ENCODE measurements around the gene TMEM151B. TPM values are rescaled to one million over a fixed set of nuclear protein-coding genes. Genes with fewer than 3 reads are reported as not detected.

The TMEM151B gene
- total and polyA plus RNA-seq, 2 of the 4 experiments (the other 2 are of a cell fraction) = not detected

DNA sequence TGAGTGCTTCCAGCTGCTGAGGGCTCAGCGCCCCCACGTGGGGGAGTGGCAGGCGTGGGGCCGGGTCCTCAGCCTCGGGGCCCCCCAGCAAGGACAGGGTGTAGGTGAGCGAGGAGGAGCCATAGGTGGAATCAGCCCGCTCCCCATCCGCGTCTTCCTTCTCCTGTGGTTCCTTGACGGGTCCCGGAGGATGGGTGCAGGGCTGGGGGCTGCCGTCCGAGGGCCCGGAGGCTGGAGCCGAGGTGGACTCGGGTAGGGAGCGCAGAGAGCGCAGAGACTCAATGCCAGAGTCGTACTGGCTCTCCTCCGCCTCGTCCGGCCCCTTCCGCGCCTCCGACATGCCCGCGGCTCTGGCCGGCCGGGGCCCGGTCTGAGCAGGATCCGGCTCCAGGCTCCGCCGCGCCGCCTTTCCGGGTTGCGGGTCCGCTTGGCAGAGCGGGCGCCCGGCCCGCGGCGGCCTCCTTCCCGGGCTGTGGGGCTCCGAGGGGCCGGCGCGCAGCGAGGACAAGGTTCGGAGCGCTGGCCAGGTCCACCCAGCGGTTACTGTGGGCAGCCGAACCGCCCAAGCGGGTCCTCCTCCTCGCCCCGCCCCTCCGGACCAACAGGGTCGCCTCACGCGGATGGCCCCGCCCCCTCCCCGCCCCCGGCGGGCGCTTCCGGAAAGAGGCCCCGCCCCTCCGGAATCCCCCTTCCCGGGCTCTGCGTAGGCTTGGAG is 5.1 kb upstream of the TMEM151B start, which contains the start of gene NFKBIE:
TSS of gene NFKBIE (minus strand) at position 545 of the 715 bp plus-strand sequence. CDS start at position 340, 205 bp downstream.
- Histone ChIP-seq H3K18ac (ENCODE audit: low read depth, low read length) (no peak within 1 kb of the TSS), H4K8ac (ENCODE audit: low read depth in 2 of 2, low read length in 2 of 2) (peak within 1 kb of the TSS in 1 of 2 experiments; percentile 73; a peak in 1 of 4 replicates), H2BK120ac (ENCODE audit: low read depth, low read length) (no peak within 1 kb of the TSS), H4K91ac (ENCODE audit: insufficient read depth, low read depth, low read length) (peak within 1 kb of the TSS; percentile 56; the same call in 1 of the 2 replicates), H3K27me3 (ENCODE audit: control insufficient read depth, insufficient read depth, low read length) (peaks cover 20% of the 10 kb centered on the region), H3K56ac (ENCODE audit: extremely low read depth, insufficient read depth, low read length) (peak within 1 kb of the TSS; percentile 14; the same call in 1 of the 2 replicates), H3K14ac (replicated peaks; ENCODE audit: low read depth, low read length) (peak within 1 kb of the TSS; percentile 96), H2BK20ac (ENCODE audit: low read depth, low read length) (no peak within 1 kb of the TSS), H3K9ac (ENCODE audit: low read depth, low read length) (peak within 1 kb of the TSS; percentile 82), H3K4me3 (ENCODE audit: insufficient read depth, low read depth, low read length) (peak within 1 kb of the TSS; percentile 90), H3K9me1 (ENCODE audit: insufficient read depth, low read length) (peaks cover 14% of the 10 kb centered on the region), H3K23ac (ENCODE audit: low read depth, low read length) (peak within 1 kb of the TSS; percentile 88), H3K4ac (ENCODE audit: low read depth, low read length) (peak within 1 kb of the TSS; percentile 50; the same call in 1 of the 2 replicates), H4K5ac (ENCODE audit: low read depth, low read length) (no peak within 1 kb of the TSS), H2AK9ac (replicated peaks; ENCODE audit: low read depth, low read length, poor library complexity) (peak within 1 kb of the TSS; percentile 98), H3K9me3 (ENCODE audit: control insufficient read depth, insufficient read depth, low read length) (no peaks in the 10 kb centered on the region), H4K20me1 (ENCODE audit: insufficient read depth, low read length) (peaks cover 9% of the 10 kb centered on the region), H3K36me3 (ENCODE audit: control insufficient read depth, insufficient read depth, low read length) (peaks cover 3% of the 10 kb centered on the region; the same call in 1 of the 2 replicates), H2BK5ac (ENCODE audit: low read depth, low read length, poor library complexity, severe bottlenecking) (peak within 1 kb of the TSS; percentile 41), H3K4me2 (ENCODE audit: low read depth, low read length) (peak within 1 kb of the TSS; percentile 99), H3K4me1 (ENCODE audit: control insufficient read depth, insufficient read depth, low read length) (peaks cover 22% of the 10 kb centered on the region), H3K79me1 (ENCODE audit: low read depth in 1 of 2, low read length in 2 of 2) (peaks cover 24 to 37% of the 10 kb centered on the region in 2 experiments), H2AK5ac (ENCODE audit: low read depth, low read length) (peak within 1 kb of the TSS; percentile 84), H3K27ac (ENCODE audit: insufficient read depth, low read length) (peak within 1 kb of the TSS; percentile 75), H2BK15ac (ENCODE audit: low read depth, low read length) (no peak within 1 kb of the TSS), H2AFZ (replicated peaks; ENCODE audit: low read length, poor library complexity) (peak within 1 kb of the TSS; percentile 91)
- intact Hi-C loops (cut with micrococcal nuclease) (no loop called here), in situ Hi-C loops (cut with MboI; ENCODE audit: low sequenced_read_pairs) (no loop called here), dilution Hi-C loops (cut with HindIII; ENCODE audit: low sequenced_read_pairs, unreplicated experiment) (no loop called here)
- POLR2A ChIA-PET (ENCODE audit: unreplicated experiment) = no interaction called here
- ATAC-seq (ENCODE audit: low read depth) (peak; percentile 95), DNase-seq (peak; percentile 94)
- 0% methylated on average over 42 of the region's 72 CpGs; no CpG with 5 or more reads in 1 of the 2 experiments for WGBS, 2 experiments (ENCODE audit: extremely low coverage in 2 of 2, insufficient read length in 1 of 2)
- no TSS peak for BruUV-seq (replicated peaks)
- CTCF ChIA-PET = interaction anchor here (1.6 kb wide), 1 partner anchor 48 kb away, joined by 4 read pairs; the partner anchor contains the start of gene AARS2
- 0 out of 2 replicates have a peak, but pooled peaks have one; percentile 39 for TF ChIP-seq CHD1 (IDR thresholded peaks at IDR 0.05; ENCODE audit: low read depth, low read length)
- TF ChIP-seq MXI1 (IDR thresholded peaks at IDR 0.05; ENCODE audit: borderline replicate concordance, low read depth, low read length) = peak; percentile 82; the same call in 1 of the 2 replicates
- TF ChIP-seq NFE2L2 (IDR thresholded peaks at IDR 0.05; ENCODE audit: low read depth, low read length) = no peak
- TF ChIP-seq, protein P1, sequence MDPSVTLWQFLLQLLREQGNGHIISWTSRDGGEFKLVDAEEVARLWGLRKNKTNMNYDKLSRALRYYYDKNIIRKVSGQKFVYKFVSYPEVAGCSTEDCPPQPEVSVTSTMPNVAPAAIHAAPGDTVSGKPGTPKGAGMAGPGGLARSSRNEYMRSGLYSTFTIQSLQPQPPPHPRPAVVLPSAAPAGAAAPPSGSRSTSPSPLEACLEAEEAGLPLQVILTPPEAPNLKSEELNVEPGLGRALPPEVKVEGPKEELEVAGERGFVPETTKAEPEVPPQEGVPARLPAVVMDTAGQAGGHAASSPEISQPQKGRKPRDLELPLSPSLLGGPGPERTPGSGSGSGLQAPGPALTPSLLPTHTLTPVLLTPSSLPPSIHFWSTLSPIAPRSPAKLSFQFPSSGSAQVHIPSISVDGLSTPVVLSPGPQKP (IDR thresholded peaks at IDR 0.05; ENCODE audit: borderline replicate concordance, low read depth, low read length) = no peak
- TF ChIP-seq MAZ (IDR thresholded peaks at IDR 0.05; ENCODE audit: borderline replicate concordance, low read depth, low read length) = peak; percentile 89; the same call in 1 of the 2 replicates
- no peak for TF ChIP-seq RCOR1 (IDR thresholded peaks at IDR 0.05; ENCODE audit: insufficient replicate concordance, low read length)
- no peak for TF ChIP-seq FOS (IDR thresholded peaks at IDR 0.05; ENCODE audit: low read depth, low read length)
- no peak for TF ChIP-seq RAD21 (IDR thresholded peaks at IDR 0.05; ENCODE audit: low read length)
- TF ChIP-seq, protein P2, sequence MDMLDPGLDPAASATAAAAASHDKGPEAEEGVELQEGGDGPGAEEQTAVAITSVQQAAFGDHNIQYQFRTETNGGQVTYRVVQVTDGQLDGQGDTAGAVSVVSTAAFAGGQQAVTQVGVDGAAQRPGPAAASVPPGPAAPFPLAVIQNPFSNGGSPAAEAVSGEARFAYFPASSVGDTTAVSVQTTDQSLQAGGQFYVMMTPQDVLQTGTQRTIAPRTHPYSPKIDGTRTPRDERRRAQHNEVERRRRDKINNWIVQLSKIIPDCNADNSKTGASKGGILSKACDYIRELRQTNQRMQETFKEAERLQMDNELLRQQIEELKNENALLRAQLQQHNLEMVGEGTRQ (IDR thresholded peaks at IDR 0.05; ENCODE audit: low read depth, low read length) = peak; percentile 45; the same call in 1 of the 2 replicates
- no peak for TF ChIP-seq MAFK (IDR thresholded peaks at IDR 0.05; ENCODE audit: low read depth, low read length)
- TF ChIP-seq CEBPB (IDR thresholded peaks at IDR 0.05; ENCODE audit: low read depth, low read length) = no peak
- no peak for TF ChIP-seq SMC3 (IDR thresholded peaks at IDR 0.05; ENCODE audit: low read depth, low read length)
- TF ChIP-seq, protein P3, sequence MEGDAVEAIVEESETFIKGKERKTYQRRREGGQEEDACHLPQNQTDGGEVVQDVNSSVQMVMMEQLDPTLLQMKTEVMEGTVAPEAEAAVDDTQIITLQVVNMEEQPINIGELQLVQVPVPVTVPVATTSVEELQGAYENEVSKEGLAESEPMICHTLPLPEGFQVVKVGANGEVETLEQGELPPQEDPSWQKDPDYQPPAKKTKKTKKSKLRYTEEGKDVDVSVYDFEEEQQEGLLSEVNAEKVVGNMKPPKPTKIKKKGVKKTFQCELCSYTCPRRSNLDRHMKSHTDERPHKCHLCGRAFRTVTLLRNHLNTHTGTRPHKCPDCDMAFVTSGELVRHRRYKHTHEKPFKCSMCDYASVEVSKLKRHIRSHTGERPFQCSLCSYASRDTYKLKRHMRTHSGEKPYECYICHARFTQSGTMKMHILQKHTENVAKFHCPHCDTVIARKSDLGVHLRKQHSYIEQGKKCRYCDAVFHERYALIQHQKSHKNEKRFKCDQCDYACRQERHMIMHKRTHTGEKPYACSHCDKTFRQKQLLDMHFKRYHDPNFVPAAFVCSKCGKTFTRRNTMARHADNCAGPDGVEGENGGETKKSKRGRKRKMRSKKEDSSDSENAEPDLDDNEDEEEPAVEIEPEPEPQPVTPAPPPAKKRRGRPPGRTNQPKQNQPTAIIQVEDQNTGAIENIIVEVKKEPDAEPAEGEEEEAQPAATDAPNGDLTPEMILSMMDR (conservative IDR thresholded peaks at IDR 0.05; ENCODE audit: low read depth, low read length) = peak; percentile 33
